ENCODE data around the gene AHCY.
"Not testable (repeated sequence)": the region's sequence is repeated elsewhere in the genome, so short reads cannot be mapped to it uniquely, and the experiment has no call there.

AHCY gene

DNA sequence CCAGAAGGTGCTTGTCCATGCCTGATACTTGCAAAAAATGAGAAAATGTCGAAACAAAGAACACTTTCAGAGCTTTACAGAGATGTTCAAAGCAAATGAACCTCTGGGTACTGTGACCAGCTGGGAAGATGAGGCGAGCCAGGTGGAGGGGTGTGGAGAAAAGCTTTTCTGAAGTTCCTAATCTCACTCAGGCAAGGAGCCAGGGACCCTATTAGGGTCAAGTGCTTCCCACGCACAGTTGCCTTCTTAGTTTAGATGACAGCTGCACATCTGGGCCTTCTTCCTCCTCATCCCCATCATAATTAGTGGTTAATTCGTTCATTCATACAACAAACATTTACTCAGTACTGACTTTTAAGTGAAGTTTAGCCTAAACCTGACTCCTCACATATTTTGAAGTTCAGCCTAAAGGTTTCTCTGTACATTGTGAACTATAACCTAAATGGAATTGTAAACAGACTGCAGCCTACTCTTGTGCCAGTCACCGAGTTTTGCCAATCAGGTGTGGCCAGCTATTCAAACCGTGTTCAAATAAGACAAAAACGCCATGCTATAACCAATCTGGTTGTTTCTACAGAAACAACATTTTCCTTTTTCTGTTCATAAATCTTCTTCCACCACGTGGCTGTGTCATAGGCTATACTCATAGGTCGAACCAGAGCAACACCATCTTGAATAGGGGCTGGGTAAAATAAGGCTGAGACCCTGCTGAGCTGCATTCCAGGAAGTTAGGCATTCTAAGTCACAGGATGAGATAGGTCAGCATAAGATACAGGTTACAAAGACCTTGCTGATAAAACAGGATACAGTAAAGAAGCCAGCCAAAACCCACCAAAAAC lies 19.3 kb upstream of the AHCY start:
- no peak for DNase-seq (ENCODE audit: low read depth)

DNA sequence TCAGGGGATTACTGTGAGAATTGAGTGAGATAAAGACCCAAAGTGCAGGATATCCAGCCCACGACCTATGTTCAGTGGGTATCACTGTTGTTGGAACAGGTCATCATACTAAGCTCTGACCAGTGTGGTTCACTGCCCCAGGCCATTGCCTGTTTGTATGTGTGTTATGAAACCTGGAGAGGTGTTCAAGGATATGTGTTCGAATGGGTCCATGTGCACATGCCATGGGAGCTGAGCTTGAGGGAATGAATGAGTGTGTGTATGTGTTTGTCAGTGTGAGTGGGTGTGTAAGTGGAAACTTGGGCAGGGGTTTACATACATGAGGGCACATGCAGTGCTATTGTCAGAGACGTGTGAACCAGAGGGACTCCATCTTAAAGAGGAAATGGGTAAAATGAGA lies 17.7 kb upstream of the AHCY start:
- DNase-seq (ENCODE audit: low read depth), result no peak

DNA sequence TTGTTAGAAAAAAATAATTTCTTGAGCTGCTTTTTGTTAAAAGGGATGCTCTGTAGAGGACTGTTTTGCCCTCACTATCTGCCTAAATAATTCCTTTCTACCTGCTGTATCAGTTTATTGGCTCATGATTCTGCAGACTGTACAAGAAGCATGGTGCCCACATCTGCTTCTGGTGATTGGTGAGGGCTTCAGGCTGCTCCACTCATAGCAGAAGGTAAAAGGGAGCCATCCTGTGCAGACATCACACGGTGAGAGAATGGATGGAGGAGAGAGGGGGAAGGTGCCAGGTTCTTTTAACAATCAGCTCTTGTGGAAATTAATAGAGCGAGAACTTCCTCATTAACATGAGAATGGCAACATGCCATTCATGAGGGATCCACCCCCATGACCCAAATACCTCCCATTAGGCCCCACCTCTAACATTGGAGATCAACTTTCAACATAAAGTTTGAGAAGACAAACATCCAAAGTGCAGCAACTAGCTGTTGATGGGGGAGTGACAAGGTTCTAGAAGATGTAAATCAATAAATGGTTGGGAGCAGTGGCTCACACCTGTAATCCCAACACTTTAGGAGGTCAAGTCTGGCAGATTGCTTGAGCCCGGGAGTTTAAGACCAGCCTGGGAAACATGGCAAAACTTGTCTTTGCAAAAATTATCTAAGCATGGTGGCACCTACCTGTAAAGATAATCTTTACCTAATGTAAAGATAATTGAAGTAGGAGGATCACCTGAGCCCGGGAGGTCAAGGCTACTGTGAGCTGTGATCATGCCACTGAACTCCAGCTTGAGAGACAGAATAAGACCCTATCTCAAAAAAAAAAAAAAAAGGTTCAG lies 15.7 kb upstream of the AHCY start:
- DNase-seq (ENCODE audit: low read depth), result no peak

DNA sequence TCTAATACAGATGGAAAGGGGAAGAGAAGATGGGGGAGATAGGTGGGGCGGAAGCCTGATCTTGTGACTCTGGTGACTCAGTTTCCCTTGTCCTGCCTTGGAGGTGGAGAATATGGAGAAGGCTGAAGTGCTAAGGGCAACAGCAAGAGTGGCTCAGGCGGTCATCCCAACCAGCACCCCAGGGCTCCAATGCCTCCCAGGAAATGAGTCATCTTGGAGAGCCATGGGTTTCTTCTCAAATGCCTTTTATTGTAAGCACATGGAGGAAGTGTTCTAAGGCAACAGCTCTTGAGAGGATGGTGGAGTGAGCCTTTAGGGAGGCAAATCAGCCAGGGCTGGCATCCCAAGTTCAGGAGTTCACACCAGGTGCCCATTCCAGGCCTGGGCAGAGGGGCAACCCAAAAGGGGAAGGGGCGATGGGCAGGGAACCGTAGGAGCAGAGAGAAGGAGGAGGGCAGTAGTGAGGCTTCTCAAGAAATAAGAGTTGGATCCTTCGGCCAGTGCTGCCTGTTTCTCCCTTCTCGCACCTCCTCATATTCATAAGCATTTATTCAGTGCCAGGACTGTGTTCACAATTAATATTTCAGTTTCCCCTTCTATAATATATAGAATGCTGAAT lies 13.2 kb upstream of the AHCY start:
- DNase-seq (ENCODE audit: low read depth), result no peak

DNA sequence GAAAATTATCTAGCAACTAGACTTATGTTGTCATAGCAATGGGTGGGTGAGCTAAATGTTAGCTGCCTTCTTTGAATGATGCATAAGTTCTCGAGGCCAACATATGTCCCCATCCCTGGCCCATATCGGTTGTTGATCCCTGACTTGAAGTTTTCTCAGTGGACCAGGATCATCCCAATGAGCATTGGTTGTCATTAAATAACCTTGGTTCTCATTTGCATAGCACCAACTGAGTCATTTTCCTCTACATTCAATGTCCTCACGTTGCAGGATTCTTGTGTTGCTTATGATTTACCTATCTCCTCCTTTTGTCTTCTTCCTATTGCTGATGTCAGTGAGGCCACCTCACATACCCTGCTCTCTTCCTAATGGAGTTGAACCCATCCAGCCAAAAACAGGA lies 12.1 kb upstream of the AHCY start:
- DNase-seq (ENCODE audit: low read depth), result no peak

DNA sequence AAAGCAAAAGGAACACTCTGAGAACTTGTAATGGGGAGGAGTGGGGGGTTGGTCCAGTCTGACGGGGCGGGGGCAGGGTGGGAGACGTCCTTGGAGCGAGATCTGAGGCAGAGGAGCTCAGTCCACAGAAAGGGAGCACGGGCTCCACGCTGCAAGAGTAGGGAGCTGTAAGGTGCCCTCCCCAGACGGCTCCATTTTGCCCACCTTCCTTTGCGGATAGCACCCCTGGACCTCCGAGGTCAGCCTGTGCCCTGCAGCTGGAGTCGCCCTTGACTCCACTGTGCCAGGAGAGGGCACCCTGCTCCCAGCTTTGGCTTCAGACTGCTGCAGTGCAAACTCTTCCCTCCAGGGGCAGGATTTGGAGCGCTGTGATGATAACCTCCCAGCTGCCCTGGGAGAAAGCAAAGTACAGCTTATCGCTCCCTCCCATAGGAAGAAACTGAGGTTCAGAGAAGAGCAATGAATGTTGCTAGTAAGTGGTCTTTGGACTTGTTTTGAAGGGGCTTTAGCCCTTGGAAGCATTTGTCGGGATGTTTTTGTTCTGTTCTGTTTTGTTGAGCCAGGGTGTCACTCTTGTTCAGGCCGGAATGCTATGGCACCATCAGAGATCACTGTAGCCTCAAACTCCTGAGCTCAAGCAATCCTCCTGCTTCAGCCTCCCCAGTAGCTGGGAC lies 9.5 kb upstream of the AHCY start:
- peak; percentile 71 for DNase-seq (ENCODE audit: low read depth)

DNA sequence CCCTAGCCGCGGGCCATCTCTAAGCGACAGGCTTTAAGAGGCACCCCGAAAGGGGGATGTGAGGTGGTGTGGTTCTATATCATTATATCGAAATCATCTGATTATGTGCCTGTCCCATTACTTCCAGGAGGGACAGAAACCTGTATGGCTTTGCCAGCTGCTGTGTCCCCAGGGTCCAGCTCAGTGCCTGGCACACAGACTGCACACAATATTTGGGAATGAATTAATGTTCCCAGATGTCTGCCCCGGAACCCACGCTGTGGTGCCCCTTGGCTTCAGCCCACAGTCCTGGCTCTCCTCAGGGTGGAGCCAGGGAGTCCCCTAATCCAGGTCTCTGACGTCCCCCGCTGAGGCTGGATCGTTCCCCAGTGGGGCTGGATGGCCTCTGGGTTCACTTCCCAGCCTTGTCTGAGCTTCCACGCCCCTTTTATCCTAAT lies 8.9 kb upstream of the AHCY start:
- DNase-seq (ENCODE audit: low read depth), result no peak

DNA sequence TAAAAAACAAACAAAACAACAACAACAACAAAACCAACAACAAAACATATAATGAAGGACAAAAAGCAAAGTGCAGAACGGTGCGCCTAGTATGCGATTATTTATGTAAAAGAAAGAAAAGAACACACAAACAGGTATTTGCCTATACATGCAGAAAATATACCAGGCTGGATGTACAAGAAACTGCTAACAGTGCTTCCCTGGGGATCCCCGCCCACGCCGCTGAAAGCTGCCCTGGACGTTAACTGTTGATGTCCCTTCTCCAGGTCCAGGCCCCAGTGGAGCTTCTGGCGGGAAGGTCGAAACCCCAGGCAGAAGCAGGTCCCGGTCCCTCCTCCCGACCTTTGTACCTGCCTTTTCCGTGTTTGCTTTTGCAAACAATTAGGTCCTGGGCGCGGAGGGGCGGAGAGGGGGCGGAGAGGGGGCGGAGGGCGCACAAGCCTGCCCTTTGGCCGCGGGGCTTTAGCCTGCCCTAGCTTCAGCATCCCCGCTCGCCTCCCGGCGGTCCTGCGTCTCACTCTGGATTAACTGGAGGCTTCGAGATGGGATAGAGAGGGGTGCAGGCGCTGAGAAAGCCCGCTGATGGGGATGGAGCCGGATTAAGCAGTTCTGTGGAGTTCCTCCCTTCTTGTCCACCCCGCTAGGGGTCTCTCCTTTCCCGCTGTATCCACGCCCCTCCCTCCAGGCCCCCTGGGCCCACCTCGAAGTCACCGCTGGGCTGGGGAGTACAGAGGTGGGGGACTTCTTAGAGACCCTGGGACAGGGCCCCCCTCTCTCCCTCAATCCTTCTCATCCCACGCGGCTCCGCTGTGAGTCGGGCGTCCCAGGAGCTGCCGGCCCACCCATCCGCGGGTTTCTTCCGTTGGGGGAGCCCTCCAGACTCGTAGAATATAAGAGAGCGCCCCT lies 8.2 kb upstream of the AHCY start:
- DNase-seq (ENCODE audit: low read depth), result no peak

DNA sequence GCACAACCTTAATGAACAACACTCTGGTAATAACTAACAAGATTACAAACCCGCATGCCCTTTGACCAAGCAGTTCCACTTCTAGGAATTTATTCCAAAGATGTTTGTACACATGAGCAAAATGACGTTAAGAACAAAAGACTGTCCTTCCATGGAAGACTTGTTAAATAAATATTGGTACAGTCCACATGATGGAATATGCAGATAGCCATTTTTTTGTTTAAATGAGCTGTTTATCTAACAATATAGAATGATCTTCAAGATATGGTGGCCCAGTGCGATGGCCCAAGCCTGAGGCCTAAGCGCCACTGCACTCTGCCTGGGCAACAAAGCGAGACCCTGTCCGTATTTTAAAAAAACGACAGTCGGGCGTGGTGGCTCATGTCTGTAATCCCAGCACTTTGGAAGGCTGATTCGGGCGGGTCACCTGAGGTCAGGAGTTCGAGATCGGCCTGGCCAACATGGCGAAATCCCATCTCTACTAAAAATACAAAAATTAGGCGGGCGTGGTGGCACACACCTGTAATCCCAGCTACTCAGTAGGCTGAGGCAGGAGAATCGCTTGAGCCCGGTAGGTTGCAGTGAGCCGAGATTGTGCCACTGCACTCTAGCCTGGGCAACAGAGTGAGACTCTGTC lies 7.4 kb upstream of the AHCY start:
- DNase-seq (ENCODE audit: low read depth), result no peak

DNA sequence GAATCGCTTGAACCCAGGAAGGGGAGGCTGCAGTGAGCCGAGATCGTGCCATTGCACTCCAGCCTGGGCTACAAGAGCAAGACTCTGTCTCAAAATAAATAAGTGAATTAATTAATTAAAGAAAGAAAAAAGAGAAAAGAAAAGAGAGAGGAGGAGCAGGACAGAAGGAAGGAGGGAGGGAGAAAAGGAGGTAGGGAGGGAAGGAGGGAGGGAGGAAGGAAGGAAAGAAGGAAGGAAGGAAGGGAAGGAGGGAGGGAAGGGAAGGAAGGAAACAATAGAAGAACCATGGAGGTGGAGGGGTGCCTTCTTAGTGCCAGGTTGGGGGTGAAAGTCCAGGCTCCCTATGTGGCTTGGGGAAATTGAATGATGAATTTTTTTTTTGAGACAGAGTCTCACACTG lies 6.5 kb upstream of the AHCY start:
- DNase-seq (ENCODE audit: low read depth), result no peak

DNA sequence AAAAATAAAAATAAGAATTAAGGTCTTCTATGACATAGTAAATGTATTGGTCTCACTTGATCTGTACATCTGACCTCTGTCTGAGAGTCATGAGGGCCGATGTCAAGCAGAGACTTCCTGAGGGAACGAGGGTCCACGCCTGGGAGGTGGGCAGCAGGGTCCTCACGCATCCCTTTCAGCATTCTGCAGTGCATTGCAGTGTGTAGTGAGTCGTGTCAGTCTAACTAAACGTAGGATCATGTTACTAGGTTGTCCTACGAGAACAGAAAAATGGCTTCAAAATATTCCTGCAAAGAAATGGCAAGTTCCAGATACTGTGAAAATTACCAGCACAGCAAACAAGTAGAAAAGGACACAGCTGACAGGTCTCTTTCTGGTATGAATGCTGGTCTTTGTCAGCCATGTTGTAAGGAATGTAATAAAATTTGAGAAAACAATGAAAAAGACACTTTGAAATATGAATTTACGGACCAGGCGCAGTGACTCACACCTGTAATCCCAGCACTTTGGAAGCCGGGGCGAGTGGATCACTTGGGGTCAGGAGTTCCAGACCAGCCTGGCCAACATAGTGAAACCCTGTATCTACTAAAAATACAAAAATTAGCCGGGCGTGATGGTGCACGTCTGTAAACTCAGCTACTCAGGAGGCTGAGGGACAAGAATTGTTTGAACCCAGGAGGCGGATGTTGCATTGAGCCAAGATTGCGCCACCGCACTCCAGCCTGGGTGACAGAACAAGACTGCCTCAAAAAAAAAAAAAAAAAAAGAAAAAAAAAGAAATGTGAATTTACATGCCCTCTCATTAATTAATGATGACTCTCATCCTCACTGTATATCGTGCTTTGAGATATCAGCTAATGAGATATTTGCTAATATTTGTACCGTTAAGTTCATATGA lies 2.4 kb upstream of the AHCY start:
- DNase-seq (ENCODE audit: low read depth), result no peak

DNA sequence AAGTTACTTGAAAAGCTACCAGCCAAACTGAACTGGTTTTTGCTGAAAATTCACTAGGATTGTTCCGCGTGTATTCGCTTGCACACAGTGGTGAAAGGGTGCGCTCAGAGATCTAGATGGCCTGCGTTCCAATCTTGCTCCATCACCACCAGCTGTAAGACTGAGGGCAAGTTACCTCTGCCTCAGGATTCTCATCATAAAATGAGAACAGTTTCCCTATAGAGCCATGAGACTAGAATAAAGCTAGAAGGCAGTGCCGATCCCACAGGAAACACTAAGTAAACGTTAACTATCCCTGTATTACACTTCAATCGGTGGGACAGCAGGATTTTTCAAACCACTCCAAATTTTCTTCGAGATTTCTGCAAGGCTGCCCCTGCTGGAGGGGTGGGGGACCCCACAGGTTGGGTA lies 838 bp downstream of the AHCY start:
- no peak for DNase-seq (ENCODE audit: low read depth)

DNA sequence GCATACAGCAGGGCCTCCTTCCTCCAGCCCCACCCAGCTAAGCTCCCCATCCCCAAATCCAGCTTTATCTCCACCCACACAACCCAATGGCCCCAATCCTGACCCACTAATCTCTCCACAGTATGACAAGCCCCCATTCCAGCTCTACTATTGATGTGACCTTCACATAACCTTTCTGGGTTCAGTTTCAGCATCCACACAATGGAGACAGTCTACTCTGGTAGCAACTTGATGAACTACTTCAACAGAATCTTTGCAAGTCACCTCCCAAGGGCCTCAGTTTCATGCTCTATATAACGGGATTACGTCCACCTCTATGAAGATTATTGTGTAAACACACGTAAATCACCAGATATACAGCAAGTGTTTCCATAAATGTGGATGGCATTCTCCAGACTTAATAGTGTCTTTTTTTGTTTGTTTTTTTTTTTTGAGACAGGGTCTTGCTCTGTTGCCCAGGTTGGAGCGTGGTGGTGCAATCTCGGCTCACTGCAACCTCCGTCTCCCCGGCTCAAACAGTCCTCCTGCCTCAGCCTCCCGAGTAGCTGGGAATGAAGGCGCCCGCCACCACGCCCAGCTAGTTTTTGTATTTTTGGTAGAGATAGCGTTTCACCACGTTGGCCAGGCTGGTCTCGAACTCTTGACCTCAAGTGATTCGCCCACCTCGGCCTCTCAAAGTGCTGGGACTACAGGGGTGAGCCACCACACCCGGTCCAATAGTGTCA lies 1.4 kb downstream of the AHCY start:
- DNase-seq (ENCODE audit: low read depth), result no peak

DNA sequence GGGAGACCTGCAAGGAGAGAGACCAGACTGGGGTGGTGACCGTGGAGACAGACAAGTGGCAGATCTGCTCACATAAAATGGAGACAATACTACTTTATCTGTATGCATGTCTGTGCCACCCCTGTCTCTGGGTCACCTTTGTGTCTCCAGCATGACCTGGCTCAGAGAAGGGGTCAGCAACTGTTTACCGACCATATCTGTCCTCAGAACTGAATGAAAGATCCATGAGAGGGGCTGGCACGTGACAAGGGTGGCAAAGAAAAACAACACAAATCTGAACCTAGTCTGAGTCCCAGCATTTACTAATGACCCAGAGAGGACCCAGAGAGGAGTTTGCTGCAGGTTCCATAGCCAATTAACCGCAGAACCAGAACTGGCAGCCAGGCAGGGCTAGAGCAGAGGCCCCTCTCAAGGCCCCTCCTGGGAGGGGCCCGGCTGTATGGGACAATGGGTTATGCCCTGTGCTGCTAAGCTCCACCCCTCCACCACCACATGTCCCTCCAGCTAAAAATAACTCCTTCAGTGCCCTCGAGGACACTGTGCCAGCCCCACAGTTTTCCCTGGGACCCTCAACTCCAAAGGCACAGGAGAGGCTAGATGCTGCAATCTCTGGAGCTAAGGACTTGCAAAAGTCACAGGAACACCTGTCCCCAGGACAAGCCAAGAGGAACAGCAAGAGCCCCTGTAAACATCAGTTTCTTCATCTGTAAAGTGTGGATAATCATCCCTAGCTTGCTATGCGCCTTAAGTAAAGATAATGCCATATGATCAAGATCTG lies 2.2 kb downstream of the AHCY start:
- DNase-seq (ENCODE audit: low read depth), result no peak

DNA sequence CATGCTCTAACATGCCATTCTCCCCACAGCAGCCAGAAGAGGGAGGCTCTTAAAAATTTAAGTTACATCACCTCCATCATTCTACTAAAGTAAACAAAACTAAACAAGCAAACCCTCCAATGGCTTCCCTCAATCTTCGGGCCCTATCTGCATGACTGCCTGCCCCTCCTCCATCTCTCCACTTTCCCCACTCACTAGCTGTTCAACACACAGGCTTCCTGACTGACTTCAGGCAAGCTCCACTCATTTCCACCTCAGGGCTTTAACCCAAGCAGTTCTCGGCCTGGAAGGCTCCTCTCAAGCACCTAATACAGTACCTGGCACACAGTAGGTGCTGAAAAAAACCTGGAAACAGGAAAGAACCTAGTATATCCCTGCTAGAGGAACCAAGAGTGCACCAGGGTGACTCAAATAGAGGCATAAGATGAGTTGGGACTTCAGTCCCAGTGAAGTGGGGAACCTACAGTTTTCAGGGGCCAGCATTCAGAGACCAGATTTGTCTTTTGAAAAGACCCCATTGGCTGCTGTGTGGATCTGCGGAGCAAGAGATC lies 2.8 kb downstream of the AHCY start:
- no peak for DNase-seq (ENCODE audit: low read depth)

DNA sequence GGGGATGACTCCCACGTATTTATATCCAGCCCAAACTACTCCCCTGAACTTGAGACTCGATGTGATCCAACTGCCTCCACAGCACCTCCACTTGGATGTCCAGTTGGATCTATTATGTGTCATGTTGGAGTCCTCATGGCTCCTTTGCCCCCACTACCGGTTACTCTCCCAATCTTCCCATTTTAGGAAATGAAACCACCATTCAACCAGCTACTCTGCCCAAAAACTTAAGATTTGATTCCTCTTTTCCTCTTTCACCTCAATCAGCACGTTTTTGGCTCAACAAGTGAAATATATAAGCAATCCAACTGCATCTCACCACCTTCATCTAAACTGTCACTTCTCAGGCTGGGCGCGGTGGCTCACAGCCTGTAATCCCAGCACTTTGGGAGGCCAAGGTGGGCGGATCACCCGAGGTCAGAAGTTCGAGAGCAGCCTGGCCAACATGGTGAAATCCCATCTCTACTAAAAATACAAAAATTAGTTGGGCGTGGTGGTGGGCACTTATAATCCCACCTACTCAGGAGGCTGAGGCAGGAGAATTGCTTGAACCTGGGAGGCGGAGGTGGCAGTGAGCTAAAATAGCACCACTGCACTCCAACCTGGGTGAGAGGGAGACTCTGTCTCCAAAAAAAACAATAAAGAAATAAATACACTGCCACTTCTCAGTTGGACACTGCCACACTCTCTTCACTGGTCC lies 3.4 kb downstream of the AHCY start:
- DNase-seq (ENCODE audit: low read depth), result no peak

DNA sequence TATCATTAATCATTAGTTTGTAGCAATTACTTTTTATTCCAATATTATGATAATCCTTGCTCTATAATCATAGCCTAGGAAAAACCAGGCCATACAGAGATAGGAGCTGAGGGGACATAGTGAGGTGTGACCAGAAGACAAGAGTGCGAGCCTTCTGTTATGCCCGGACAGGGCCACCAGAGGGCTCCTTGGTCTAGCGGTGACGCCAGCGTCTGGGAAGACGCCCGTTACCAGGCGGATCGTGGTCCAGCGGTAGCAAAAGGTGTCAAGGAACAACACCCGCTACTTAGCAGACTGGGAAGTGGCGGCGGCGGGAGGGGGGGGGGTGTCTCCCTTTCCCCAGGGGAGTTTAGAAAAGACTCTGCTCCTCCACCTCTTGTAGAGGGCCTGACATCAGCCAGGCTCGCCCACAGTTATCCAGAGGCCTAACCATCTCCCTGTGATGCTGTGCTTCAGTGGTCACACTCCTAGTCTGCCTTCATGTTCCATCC lies 4.8 kb downstream of the AHCY start:
- not testable (repeated sequence) for DNase-seq (ENCODE audit: low read depth)

Measured in stromal cell of bone marrow (primary cell).